ENCODE results near the gene TRIM3. TPM values are rescaled to one million over a fixed set of nuclear protein-coding genes. Genes with fewer than 3 reads are reported as not detected.

Gene TRIM3
- total RNA-seq, 1 experiment from 2014 or later = 37.1 TPM

- intact Hi-C loops (cut with micrococcal nuclease; ENCODE audit: unreplicated experiment) = loop anchor here (5.0 to 10.0 kb wide), 2 partner anchors 148 to 235 kb away; partner anchors contain the start of genes CNGA4, FHIP1B and TPP1
- H3K4me1 ChIP-seq (ENCODE audit: insufficient read depth, low read length, poor library complexity, severe bottlenecking) = peaks cover 30% of the 10 kb centered on the region
- no peak for DNase-seq (ENCODE audit: low spot score)
- peak overlapping the region; percentile 62 for H3K27ac ChIP-seq (ENCODE audit: low read depth, low read length, poor library complexity, severe bottlenecking)
- BruUV-seq (replicated peaks) = no TSS peak
- H3K4me3 ChIP-seq (ENCODE audit: low read depth, low read length, poor library complexity, severe bottlenecking) = no peak overlapping the region
- no peaks in the 10 kb centered on the region for H3K27me3 ChIP-seq (replicated peaks; ENCODE audit: insufficient read depth, low read depth, low read length, poor library complexity)
- no peak for TF ChIP-seq EZH2 (IDR thresholded peaks at IDR 0.05; ENCODE audit: borderline replicate concordance, low read depth, low read length, poor library complexity, severe bottlenecking)
- no peak for TF ChIP-seq CTCF (conservative IDR thresholded peaks at IDR 0.05; ENCODE audit: low read depth, low read length)
- ChIA-PET POLR2A (ENCODE audit: low non-redundant PET) (no interaction called here), CTCF (interaction anchor here (0.5 to 1.1 kb wide), 4 partner anchors 26 to 203 kb away, joined by 3 to 7 read pairs (median 4); no protein-coding TSS in a partner anchor)
- peaks cover 15% of the 10 kb centered on the region for H3K36me3 ChIP-seq (ENCODE audit: insufficient read depth, low read length, poor library complexity, severe bottlenecking)
- H3K9me3 ChIP-seq (ENCODE audit: low read depth, low read length, poor library complexity, severe bottlenecking) = no peaks in the 10 kb centered on the region
Observed at GRCh38 chr11:6469599-6469998, 4.1 kb downstream of the TRIM3 start.

GRCh38 chr11:6468712-6469495 is 4.8 kb downstream of the TRIM3 start:
- CTCF ChIA-PET = interaction anchor here (0.5 to 1.1 kb wide), 4 partner anchors 25 to 204 kb away, joined by 3 to 7 read pairs (median 4); no protein-coding TSS in a partner anchor
- intact Hi-C loops (cut with micrococcal nuclease; ENCODE audit: unreplicated experiment) = loop anchor here (5.0 to 10.0 kb wide), 2 partner anchors 148 to 234 kb away; partner anchors contain the start of genes CNGA4, FHIP1B and TPP1
- BruUV-seq (replicated peaks) = no TSS peak
- H3K27ac ChIP-seq (ENCODE audit: low read depth, low read length, poor library complexity, severe bottlenecking) = peak overlapping the region; percentile 62
- peaks cover 21% of the 10 kb centered on the region for H3K36me3 ChIP-seq (ENCODE audit: insufficient read depth, low read length, poor library complexity, severe bottlenecking)
- H3K27me3 ChIP-seq (replicated peaks; ENCODE audit: insufficient read depth, low read depth, low read length, poor library complexity) = no peaks in the 10 kb centered on the region
- no peak for TF ChIP-seq EZH2 (IDR thresholded peaks at IDR 0.05; ENCODE audit: borderline replicate concordance, low read depth, low read length, poor library complexity, severe bottlenecking)
- TF ChIP-seq CTCF (conservative IDR thresholded peaks at IDR 0.05; ENCODE audit: low read depth, low read length) = no peak
- no peak overlapping the region for H3K4me3 ChIP-seq (ENCODE audit: low read depth, low read length, poor library complexity, severe bottlenecking)
- DNase-seq (ENCODE audit: low spot score) = peak; percentile 97
- H3K9me3 ChIP-seq (ENCODE audit: low read depth, low read length, poor library complexity, severe bottlenecking) = no peaks in the 10 kb centered on the region
- POLR2A ChIA-PET (ENCODE audit: low non-redundant PET) = no interaction called here
- peaks cover 30% of the 10 kb centered on the region for H3K4me1 ChIP-seq (ENCODE audit: insufficient read depth, low read length, poor library complexity, severe bottlenecking)

GRCh38 chr11:6459099-6459450 is 14.7 kb downstream of the TRIM3 start:
- BruUV-seq (replicated peaks) = no TSS peak
- ChIA-PET POLR2A (ENCODE audit: low non-redundant PET) (no interaction called here), CTCF (no interaction called here)
- H3K4me3 ChIP-seq (ENCODE audit: low read depth, low read length, poor library complexity, severe bottlenecking) = no peak overlapping the region
- H3K27me3 ChIP-seq (replicated peaks; ENCODE audit: insufficient read depth, low read depth, low read length, poor library complexity) = no peaks in the 10 kb centered on the region
- H3K27ac ChIP-seq (ENCODE audit: low read depth, low read length, poor library complexity, severe bottlenecking) = no peak overlapping the region
- H3K36me3 ChIP-seq (ENCODE audit: insufficient read depth, low read length, poor library complexity, severe bottlenecking) = peaks cover 39% of the 10 kb centered on the region
- no peak for TF ChIP-seq CTCF (conservative IDR thresholded peaks at IDR 0.05; ENCODE audit: low read depth, low read length)
- DNase-seq (ENCODE audit: low spot score) = no peak
- H3K4me1 ChIP-seq (ENCODE audit: insufficient read depth, low read length, poor library complexity, severe bottlenecking) = no peaks in the 10 kb centered on the region
- intact Hi-C loops (cut with micrococcal nuclease; ENCODE audit: unreplicated experiment) = no loop called here
- H3K9me3 ChIP-seq (ENCODE audit: low read depth, low read length, poor library complexity, severe bottlenecking) = no peaks in the 10 kb centered on the region
